ENCODE results near the gene KIR3DL1. TPM values are rescaled to one million over a fixed set of nuclear protein-coding genes. Genes with fewer than 3 reads are reported as not detected.
"Not testable (repeated sequence)": the region's sequence is repeated elsewhere in the genome, so short reads cannot be mapped to it uniquely, and the experiment has no call there.

The KIR3DL1 gene
- total and polyA plus RNA-seq, 2 experiments from 2014 or later, result not detected

GRCh38 chr19:54806516-54806838 is 9.8 kb upstream of the KIR3DL1 start (continued):
- no peak for TF ChIP-seq REST (IDR thresholded peaks at IDR 0.05; ENCODE audit: unreplicated experiment)
- TF ChIP-seq CREB1 (CRISPR knock-in tag; IDR thresholded peaks at IDR 0.05; ENCODE audit: low read depth), result no peak
- no peak for TF ChIP-seq CTCF (conservative IDR thresholded peaks at IDR 0.05; ENCODE audit: low read depth in 2 of 2)
- no peak for TF ChIP-seq ZNF331 (CRISPR knock-in tag; IDR thresholded peaks at IDR 0.05; ENCODE audit: low read depth)
- TF ChIP-seq POLR2AphosphoS5 (IDR thresholded peaks at IDR 0.05; ENCODE audit: low read depth), result no peak
- no peak for TF ChIP-seq ETS1 (IDR thresholded peaks at IDR 0.05)

GRCh38 chr19:54814571-54814970 is 1.7 kb upstream of the KIR3DL1 start:
- H3K9me2 ChIP-seq (ENCODE audit: insufficient read depth); H3K4me2 ChIP-seq; H3K36me3 ChIP-seq (ENCODE audit: insufficient read depth); H3K27ac Mint-ChIP-seq; H3K27me3 ChIP-seq (ENCODE audit: insufficient read depth); H3K79me2 ChIP-seq (replicated peaks; ENCODE audit: insufficient read depth); H4K20me1 ChIP-seq (replicated peaks; ENCODE audit: insufficient read depth); H3F3A ChIP-seq (replicated peaks; ENCODE audit: low read depth); H3K4me1 ChIP-seq (ENCODE audit: insufficient read depth); H2AFZ ChIP-seq; H3K4me1 Mint-ChIP-seq; H3K27ac ChIP-seq (ENCODE audit: low read depth); ATAC-seq; DNase-seq (ENCODE audit: low spot score); H3K4me3 Mint-ChIP-seq; H3K4me3 ChIP-seq: not testable (repeated sequence)
- Mint-ChIP-seq H3K9me3 (peaks cover 100% of the 10 kb centered on the region), H3K27me3 (ENCODE audit: insufficient read depth, low read depth, poor library complexity) (peaks cover 21% of the 10 kb centered on the region), H3K36me3 (ENCODE audit: low read depth) (peaks cover 59% of the 10 kb centered on the region)
